NCI-H1417 treated with DMSO at 0.1 percent for 48 hours (cell line): ENCODE data around the gene NPC2.
"Not testable (repeated sequence)": the region's sequence is repeated elsewhere in the genome, so short reads cannot be mapped to it uniquely, and the experiment has no call there.

Experiments used
- DNase-seq: peaks from one replicate; lab custom pipeline; 2025; lab: John Stamatoyannopoulos, UW

NPC2 gene

DNA sequence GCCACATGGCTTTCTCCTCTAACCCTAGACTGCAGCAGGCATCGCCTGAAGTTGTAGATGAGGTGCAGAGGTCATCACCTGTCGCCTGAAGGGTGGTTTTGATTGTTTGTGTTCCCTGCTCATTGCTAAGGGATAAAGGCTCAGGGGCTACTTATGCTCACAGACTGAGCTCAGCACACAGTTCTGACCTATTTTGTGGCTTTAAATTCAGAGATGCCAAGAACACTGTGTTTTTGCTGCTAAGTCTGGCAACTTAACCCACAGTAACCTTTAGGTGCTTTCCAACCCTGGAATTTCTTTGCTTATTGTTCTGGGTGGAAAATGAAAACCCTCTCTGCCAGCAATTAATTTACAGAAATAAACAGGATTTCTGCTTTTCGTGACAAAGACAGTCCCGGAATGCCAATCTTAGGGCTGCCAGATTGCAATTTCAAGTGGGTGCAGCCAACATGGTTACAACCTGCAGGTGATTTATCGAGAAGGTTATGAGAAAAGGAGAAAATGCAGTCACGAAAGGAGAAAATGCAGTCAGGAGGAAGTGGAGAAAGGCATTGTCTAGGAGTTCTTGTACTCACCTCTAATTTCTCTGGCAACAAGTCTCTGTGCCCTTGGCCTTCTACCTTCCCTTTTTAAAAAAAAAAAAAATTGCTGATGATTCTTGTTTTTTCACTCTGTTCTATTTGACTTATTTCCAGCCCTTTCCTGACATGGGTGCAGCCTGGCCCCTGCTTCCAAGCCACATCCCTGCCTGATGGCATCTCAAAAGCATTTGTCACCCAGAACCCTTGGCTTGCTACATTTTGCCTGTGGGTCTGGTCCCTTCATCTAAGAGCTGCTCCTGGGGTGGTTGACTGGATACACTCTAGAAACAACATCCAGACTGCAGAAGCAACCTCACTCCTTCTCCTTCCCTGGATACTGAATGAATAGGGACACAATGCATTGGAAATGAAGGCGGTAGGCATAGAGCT lies 23.3 kb downstream of the NPC2 start:
- no peak for DNase-seq

DNA sequence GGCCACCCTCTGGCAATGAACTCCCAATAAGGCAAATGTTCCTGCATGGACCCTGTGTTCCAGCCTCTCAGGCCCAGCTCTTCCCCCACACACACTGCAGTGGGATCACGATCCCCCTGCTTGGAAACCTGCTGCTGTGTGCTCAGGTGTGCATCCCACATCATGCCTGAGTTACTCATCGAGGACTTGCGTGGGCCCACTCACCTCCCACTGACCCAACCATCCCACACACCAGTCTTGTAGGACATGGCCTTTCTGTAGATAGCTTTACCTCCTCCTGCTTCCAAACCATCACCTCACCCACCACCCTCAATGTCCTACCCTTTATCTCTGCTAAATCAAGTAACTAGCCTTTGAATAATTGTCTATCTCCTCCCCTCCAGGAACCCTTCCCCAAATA lies 24.6 kb downstream of the NPC2 start:
- DNase-seq = no peak

DNA sequence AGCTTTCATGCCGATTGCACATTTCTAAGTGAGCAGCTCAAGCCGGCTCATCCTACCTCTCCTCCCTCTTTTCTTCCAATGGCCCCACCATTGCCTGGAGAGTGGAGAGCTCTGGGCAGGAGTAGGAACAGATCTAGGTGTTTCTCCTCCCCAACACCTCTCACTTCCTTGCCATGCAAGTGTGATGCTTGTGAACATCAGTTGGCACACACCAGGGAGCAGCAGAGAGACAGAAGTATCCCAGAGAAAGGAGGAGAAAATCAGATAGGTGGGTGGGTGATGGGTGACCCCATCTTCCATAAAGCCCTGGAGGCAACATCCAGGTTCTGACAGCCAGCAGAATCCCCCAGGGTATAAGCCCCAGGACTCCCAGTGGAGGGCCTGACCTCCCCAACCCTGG lies 27.8 kb downstream of the NPC2 start:
- DNase-seq = no peak

DNA sequence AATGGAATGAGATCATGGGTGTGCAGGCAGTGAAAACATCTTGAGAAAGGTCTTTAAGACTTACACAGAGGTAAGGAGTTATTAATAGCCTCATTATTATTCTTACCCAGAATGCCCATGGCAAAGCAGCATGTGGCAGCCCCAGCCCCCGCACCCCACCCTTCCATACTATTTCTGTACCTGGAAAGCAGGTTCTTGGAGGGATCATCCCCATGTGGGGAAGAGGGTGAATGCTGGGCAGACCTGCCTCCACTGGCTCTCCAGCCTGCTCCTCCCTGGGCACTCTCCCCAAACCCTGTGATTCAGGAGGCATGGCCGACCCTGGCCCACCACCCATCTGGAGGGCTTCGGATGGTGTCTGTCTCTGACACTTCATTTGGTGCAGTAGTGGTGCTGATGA lies 28.3 kb downstream of the NPC2 start:
- no peak for DNase-seq

DNA sequence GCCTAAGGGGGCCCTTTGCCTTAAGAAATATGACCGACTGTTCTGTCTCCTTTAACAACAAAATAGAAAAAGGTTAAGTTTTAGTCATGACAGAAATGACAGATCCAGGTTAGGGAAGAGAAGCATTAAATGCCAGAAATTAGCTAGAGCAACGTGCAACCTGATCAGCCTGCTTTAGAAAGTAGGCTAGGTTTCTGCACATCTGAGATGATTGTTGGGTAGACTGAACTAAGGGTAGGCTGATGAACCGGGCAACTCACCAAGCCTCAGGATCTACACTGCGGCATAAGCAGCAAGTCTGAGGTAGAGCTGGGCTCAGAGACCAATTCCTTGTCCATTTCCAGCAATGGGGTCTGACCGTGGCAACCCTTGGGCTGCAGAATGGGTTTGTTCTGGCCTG lies 29.4 kb downstream of the NPC2 start:
- DNase-seq = no peak

DNA sequence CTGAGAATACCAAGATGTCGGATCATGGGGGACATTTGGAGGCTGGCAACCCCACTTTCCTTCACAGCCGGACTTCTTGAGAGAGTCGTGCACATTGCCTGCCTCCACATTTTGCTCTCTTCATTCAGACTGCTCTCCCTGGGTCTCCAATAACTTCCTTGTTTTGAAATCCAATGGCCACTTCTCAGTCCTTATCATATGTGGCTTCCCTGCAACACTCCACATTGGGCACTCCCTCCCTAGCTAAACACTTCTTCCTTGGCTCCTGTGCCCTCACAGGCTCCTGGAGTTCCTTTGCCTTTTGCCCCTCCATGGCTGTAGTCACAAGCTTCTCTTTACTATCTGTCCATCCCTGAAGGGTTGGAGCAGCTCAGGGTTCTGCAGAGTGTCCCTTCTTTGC lies 30.1 kb downstream of the NPC2 start:
- no peak for DNase-seq

DNA sequence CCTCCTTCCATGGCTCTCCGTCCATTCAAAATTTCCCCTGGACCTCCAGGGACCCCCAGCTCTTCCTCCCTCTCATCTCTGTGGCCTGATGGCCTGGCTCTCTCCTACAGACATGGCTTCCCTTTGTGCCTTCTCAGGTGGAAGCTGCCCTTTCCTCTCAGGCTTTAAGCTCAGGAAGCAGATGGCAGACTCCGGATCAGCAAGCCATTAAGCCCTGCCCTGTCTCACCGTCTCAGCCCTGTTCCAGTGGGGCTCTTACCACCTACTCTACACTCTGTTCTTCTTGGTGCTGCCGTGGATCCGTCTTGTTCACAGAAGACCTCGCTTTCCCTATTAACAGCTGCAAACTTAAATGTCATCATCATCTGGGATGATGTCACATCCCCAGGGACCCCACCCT lies 33.1 kb downstream of the NPC2 start:
- DNase-seq = no peak

DNA sequence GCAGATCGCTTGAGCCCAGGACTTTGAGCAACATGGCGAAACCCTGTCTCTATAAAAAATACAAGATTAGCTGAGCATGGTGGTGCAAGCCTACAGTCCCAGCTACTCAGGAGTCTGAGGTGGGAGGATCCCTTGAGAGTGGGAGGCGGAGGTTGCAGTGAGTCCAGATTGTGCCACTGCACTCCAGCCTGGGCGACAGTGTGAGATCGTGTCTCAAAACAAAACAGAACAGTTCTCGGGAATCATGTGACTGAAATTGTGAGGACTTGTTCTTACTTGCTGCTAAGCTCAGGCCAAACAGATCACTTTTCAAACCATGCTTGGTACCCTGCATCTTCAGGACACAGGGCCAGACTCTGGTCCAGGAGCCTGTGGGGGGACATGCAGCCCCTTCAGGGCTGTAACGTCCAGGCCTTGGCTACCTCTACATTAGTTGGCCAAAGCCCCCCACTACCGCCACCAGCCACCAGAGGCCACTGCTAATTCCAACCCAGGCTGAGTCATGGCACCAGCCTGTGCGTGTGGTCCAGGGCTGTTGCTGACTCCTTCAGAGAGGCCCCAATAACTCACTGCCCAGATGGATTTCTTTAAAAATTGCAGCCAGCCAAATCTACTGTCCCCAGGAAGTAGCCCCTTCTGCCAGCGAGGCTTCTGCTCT lies 33.7 kb downstream of the NPC2 start:
- DNase-seq = no peak

DNA sequence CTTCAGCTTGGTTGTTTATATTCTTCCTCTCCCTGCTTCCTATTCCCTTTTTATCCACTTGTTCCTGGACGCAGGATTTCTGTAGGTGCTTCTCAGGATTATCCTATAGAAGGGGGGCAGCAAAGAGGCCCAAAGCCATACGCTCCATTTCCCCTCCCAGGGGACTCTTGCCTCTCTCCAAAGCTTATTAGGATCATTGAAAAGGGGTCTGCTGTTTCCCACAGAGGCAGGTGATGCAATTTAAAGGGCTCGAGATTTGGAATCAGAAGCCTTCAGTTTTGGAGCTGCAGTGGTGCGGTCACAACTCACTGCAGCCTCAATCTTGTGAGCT lies 35.6 kb downstream of the NPC2 start:
- DNase-seq = no peak

DNA sequence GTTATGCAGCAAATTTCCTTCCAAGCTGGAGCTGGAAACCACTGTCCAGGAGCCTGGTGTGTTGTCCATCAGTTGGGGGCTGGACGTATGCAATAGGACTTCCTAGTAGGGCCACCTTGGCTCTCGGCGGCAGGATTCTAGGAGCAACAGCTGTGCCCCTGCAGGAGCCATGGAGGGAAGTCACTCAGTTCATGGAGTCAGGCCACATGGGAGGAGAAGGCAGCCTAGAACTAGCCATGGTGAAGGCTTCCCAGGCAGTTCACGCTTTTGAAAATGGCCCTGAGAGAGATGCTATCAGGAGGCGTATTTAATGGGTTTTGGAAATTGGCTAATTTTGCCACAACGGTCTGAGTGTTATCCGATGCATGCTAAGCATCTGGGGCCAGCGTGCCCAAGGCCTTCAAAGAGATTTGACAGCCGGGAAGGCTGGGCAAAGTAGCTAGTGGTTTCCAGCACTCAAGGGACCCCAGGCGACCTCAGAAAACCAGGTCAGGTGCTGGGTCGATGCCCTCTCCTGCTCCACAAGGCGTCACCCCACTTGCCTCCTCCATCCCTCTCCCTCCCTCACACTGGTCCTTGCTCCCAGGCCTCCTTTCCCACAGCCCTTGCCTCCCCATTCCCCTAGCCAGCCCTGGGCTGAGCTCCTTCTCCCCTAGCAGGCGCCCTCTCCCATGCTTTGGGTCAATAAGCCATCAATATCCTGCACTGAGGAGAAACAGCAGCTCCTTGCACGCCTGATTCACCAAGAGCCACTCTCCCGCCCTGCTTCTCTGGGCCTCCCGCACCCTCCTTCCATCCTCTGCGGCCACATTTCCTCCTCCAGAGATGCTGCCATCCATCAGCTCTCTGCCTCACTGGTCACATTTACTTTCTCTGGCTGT lies 36.2 kb downstream of the NPC2 start:
- DNase-seq = no peak

DNA sequence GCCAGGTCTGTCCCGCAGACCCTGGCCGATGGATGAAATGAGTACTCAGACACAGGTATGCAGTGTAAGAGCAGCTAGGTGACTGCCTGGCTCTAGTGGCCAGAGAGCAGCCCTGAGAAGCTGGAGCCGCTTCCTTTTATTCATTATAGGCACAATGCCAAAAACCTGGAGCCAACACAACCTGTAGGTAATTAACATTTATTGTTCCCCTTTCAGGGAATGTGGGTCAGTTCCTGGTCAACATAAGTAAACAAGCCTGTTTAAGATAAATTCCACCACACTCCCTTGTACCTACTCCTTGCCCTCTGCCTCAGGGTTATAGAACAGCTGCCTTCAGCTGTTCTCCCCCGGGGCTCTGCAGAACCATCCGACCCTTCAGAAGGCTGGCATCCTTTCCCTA lies 38.7 kb downstream of the NPC2 start:
- not testable (repeated sequence) for DNase-seq

DNA sequence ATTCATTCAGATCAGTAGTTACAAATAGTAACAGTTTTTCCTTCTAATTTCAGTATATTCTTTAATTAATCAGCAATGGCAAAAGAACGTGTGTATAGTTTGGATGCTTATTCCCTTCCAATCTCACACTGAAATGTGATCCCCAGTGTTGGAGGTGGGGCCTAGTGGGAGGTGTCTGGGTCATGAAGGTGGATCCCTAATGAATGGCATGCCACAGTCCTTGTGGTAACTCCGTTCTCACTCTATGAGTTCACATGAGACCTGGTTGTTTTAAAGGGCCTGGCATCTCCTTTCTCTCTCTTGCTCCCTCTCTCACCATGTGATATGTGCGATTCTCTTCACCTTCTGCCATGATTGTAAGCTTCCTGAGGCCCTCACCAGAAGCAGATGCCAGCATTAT lies 48.2 kb downstream of the NPC2 start:
- no peak for DNase-seq

DNA sequence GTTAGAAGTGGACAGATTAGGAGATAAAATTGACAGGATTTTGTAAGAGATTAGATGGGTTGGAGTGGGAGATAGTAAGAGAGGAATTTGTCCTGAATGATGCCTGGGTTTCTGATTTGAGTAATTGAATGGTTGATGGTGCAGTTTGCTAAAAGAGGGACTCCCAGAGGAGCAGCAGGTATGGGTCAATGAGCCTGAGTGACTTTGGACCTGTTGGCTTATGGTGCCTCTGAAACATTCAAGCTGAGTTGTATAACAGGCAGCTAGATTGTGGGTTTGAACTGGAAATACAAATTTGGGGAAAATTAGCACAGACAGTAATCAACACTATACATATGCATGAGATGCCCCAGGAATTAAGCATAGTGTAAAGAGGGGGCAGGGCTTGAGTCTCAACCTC lies 50.3 kb downstream of the NPC2 start:
- DNase-seq = no peak

DNA sequence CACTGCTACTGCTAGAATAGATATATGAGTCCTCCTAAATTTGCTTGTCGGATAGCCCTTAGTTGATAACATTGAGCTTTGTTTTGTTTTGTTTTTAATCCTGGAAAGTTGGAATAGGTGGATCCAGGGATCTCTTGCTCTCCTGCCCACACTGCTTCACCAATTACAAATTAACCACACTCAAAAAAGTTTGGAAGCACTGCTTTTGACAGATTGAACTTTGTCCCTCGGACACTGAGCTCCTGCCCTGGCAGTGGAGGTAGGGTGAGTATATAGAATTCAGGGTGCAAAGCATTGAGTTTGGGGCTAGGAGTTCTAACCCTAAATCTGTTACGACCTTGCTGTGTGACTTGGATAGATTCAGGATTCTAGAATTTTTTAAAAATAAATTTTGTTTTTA lies 52.0 kb downstream of the NPC2 start:
- no peak for DNase-seq

DNA sequence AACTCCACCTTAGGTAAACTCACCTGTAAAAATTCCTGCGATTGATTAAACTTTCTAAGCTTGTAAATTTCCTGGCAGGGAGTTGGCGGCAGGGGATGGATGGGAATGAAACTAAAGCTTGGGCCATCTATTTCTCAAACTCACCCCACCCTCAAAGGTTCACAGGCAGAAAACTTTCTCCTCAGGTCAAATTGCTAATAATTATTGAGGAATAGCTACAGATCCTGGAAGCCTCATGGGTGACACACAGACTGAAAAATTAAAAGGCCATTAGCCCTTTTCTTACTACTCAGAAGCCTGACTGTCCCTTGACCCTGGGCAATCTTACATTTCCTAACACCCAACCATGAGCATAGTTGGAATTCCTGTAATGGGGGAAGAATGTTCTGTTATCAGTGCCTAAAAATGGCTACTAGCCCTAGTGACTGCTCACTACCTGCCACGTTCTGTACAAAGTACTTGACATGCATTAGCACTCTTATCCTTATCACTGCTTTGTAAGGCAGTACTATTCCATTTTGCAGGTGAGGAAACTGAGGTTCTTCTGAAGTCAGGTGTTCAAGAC lies 54.7 kb downstream of the NPC2 start:
- no peak for DNase-seq

DNA sequence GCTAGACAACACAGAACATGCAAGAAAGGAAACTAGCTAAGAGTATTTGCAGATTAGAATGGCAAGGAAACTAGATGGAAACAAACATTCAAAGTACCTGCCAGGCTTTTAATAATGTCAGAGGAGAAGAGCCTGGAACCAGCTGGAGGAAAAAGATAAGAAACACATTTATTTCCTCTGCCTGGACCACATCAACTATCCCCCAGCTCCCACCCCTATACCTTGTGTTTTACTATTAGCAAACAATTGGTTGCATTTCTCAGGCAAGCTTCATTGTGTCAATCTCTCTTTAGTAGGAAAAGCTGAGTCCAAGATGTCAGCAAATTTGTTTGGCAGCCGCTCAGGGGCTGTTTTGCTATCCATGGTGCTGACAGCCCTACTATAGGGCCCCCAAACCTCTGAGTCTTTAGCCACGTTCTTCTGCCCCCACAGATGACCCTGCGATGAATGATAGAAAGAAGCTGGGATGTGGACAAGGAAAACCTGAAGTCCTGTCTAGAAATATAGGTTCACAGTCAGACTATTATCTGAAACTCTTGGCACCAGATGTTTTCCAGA lies 55.5 kb downstream of the NPC2 start:
- DNase-seq = no peak

DNA sequence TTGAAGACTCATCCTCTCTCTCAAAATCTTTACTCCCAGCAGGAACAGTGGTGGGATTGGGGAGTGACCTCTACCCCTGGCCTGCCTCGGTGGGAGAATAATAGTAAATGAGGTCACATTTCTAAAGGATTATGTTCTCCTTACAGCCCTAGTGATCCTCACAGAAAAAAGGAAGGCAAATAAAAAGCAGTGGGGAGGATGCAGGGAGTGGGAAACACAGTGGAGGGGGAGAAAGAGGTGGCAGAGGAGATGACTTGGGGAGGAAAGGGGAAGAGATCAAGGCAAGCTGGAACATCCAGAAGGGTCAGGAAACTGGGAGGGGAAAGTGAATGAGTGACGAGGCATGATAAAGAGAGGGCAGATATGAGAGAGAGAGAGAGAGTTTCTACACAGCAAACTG lies 58.8 kb downstream of the NPC2 start:
- no peak for DNase-seq

DNA sequence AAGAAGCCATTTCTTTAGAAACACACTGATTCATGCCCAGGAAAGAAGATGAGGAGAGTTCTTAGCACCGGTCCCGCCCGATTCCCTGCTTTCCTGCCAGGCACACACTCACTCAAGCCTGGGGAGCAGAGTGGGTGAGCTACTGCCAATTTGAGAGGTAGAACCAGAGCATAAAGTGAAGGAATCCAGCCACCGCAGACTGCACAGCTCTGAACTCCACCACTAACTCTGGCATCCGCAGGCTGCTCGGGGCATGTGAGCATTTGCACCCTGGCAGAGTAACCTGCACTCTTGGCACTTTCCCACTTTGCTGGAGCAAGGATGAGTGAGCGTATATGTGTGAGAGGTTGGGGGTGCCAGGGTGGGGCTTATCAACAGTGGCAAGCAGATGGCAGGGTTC lies 63.1 kb downstream of the NPC2 start:
- DNase-seq = no peak
